Endothelial cell of umbilical vein (primary cell): ENCODE data around the gene GBF1.

Experiments used
- FOS ChIP-seq: IDR thresholded peaks from 2 replicates; pipeline ENCODE4 v1.6.1; 2011; ENCODE audit warnings: mild to moderate bottlenecking, low read length, moderate library complexity, borderline replicate concordance; ENCODE audit not compliant: insufficient read depth
- GATA2 ChIP-seq: IDR thresholded peaks from 2 replicates; pipeline ENCODE4 v1.7.0; 2011; ENCODE audit warnings: low read depth, mild to moderate bottlenecking, moderate library complexity, mixed read lengths, low read length; ENCODE audit not compliant: insufficient read length, insufficient read depth
- JUN ChIP-seq: IDR thresholded peaks from 2 replicates; pipeline ENCODE4 v1.6.1; 2011; ENCODE audit warnings: borderline replicate concordance, low read depth; ENCODE audit not compliant: insufficient read length, insufficient read depth
- MYC ChIP-seq: IDR thresholded peaks from one replicate; pipeline ENCODE4 v1.6.1; 2011; ENCODE audit warnings: mild to moderate bottlenecking, low read depth, low read length
- POLR2A ChIP-seq: IDR thresholded peaks from 2 replicates; pipeline ENCODE4 v1.6.1; 2012; ENCODE audit warnings: low read depth, mild to moderate bottlenecking, control low read depth, low read length
- POLR2AphosphoS5 ChIP-seq: IDR thresholded peaks from 2 replicates; pipeline ENCODE4 v1.6.1; 2012; ENCODE audit warnings: low read depth, mild to moderate bottlenecking, control low read depth, low read length, moderate library complexity; ENCODE audit not compliant: insufficient read depth
- TF ChIP-seq, protein P1 (sequence below), 2 donors: IDR thresholded peaks; 1 replicate in 1 of 2; 2 replicates in 1 of 2; pipeline ENCODE4 v1.5.1; 2011; ENCODE audit warnings: low read length in 2 of 2, mild to moderate bottlenecking in 2 of 2, moderate library complexity in 2 of 2, control low read depth in 1 of 2, inconsistent platforms in 1 of 2, low read depth in 1 of 2; ENCODE audit not compliant: insufficient read depth in 1 of 2; ENCODE audit errors: extremely low read depth in 1 of 2
- TF ChIP-seq, protein P2 (sequence below): IDR thresholded peaks from 2 replicates; pipeline ENCODE4 v1.6.1; 2011; ENCODE audit not compliant: insufficient read depth, insufficient read length

DNA sequence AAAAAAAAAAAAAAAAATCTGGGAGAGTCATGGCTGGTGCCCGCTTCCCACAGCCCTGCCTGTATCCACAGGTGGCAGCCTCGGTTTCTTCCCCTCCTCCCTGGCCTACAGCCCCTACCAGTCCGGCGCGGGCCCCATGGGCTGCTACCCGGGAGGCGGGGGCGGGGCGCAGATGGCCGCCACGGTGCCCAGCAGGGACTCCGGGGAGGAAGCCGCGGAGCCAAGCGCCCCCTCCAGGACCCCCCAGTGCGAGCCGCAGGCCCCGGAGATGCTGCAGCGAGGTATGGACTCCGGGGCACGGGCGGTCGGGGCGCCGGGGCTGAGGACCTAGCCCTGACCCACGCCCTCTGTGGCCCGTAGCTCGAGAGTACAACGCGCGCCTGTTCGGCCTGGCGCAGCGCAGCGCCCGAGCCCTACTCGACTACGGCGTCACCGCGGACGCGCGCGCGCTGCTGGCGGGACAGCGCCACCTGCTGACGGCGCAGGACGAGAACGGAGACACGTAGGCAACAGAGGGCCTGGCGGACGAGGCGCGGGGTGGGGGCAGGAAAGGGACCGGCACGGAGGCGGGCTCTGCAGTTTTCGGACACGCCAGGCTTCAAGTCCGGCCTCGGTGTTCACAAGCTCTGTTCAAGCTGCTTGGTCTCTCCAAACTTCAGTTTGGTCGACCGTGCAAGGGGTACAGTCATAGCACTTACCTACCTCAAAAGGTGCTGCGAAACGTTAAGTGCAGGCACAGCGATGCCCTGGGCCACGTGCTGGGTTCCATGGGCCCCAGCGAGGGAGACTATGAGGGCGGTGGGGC lies 154.1 kb downstream of the GBF1 start:
- TF ChIP-seq, protein P1, sequence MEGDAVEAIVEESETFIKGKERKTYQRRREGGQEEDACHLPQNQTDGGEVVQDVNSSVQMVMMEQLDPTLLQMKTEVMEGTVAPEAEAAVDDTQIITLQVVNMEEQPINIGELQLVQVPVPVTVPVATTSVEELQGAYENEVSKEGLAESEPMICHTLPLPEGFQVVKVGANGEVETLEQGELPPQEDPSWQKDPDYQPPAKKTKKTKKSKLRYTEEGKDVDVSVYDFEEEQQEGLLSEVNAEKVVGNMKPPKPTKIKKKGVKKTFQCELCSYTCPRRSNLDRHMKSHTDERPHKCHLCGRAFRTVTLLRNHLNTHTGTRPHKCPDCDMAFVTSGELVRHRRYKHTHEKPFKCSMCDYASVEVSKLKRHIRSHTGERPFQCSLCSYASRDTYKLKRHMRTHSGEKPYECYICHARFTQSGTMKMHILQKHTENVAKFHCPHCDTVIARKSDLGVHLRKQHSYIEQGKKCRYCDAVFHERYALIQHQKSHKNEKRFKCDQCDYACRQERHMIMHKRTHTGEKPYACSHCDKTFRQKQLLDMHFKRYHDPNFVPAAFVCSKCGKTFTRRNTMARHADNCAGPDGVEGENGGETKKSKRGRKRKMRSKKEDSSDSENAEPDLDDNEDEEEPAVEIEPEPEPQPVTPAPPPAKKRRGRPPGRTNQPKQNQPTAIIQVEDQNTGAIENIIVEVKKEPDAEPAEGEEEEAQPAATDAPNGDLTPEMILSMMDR (IDR thresholded peaks at IDR 0.05; ENCODE audit: extremely low read depth in 1 of 2, insufficient read depth in 1 of 2, low read depth in 1 of 2, low read length in 2 of 2): peak; percentile 93 to 96
- TF ChIP-seq POLR2A: no peak
- no peak for TF ChIP-seq FOS
- TF ChIP-seq POLR2AphosphoS5: peak; percentile 80
- TF ChIP-seq JUN: no peak
- TF ChIP-seq MYC: no peak
- TF ChIP-seq, protein P2, sequence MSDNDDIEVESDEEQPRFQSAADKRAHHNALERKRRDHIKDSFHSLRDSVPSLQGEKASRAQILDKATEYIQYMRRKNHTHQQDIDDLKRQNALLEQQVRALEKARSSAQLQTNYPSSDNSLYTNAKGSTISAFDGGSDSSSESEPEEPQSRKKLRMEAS: peak; percentile 37
- TF ChIP-seq GATA2: no peak
